H9 (cell line): ENCODE results near the gene STX16. TPM values are rescaled to one million over a fixed set of nuclear protein-coding genes. Genes with fewer than 3 reads are reported as not detected.
A peak's percentile ranks its signal among the peaks of the same experiment; 100 is the strongest.

Source experiments
- DNase-seq: peaks from one replicate; pipeline ENCODE4 v3.0.0-alpha.2; 2017
- H2AFZ ChIP-seq: one replicate; pipeline ENCODE4 v1.6.1; 2013; ENCODE audit warnings: mild to moderate bottlenecking, low read length, control low read depth, moderate library complexity
- H2AK5ac ChIP-seq: 2 replicates; pipeline ENCODE4 v1.6.1; 2013; ENCODE audit warnings: low read length, control low read depth, mixed read lengths; ENCODE audit not compliant: insufficient read length
- H2BK120ac ChIP-seq: one replicate; pipeline ENCODE4 v1.6.1; 2013; ENCODE audit warnings: low read depth, mild to moderate bottlenecking, low read length, control low read depth, inconsistent platforms; ENCODE audit not compliant: poor library complexity, severe bottlenecking
- H2BK12ac ChIP-seq: 2 replicates; pipeline ENCODE4 v1.6.1; 2013; ENCODE audit warnings: low read length, control low read depth, mixed read lengths, low read depth; ENCODE audit not compliant: insufficient read length
- H2BK15ac ChIP-seq: 2 replicates; pipeline ENCODE4 v1.6.1; 2013; ENCODE audit warnings: low read depth, low read length, control low read depth
- H2BK20ac ChIP-seq: one replicate; pipeline ENCODE4 v1.6.1; 2013; ENCODE audit warnings: low read depth, mild to moderate bottlenecking, low read length, control low read depth, inconsistent platforms; ENCODE audit not compliant: poor library complexity, severe bottlenecking
- H2BK5ac ChIP-seq: 2 replicates; pipeline ENCODE4 v1.6.1; 2013; ENCODE audit warnings: low read length, control low read depth, mixed read lengths; ENCODE audit not compliant: insufficient read length
- H3K14ac ChIP-seq: 2 replicates; pipeline ENCODE4 v1.6.1; 2013; ENCODE audit warnings: low read length, control low read depth; ENCODE audit not compliant: insufficient read depth
- H3K18ac ChIP-seq: 2 replicates; pipeline ENCODE4 v1.6.1; 2013; ENCODE audit warnings: low read depth, mild to moderate bottlenecking, mixed read lengths, low read length, control low read depth; ENCODE audit not compliant: insufficient read length
- H3K23ac ChIP-seq: 2 replicates; pipeline ENCODE4 v1.6.1; 2013; ENCODE audit warnings: low read length, control low read depth, mixed read lengths, low read depth; ENCODE audit not compliant: insufficient read length
- H3K23me2 ChIP-seq: 2 replicates; pipeline ENCODE4 v1.6.1; 2013; ENCODE audit warnings: low read depth, mild to moderate bottlenecking, mixed read lengths, low read length, control low read depth; ENCODE audit not compliant: insufficient read length, poor library complexity, severe bottlenecking
- H3K27ac ChIP-seq: 2 replicates; pipeline ENCODE4 v1.5.1; 2013; ENCODE audit warnings: low read length, control low read depth, mixed read lengths, low read depth; ENCODE audit not compliant: insufficient read length
- H3K27me3 ChIP-seq: 2 replicates; pipeline ENCODE4 v1.6.1; 2013; ENCODE audit warnings: low read length, control low read depth, inconsistent platforms; ENCODE audit not compliant: insufficient read depth
- H3K4ac ChIP-seq: 2 replicates; pipeline ENCODE4 v1.6.1; 2013; ENCODE audit warnings: low read depth, mild to moderate bottlenecking, control low read depth, inconsistent platforms, low read length, moderate library complexity
- H3K4me1 ChIP-seq: 2 replicates; pipeline ENCODE4 v1.6.1; 2013; ENCODE audit warnings: low read length, control low read depth, inconsistent platforms; ENCODE audit not compliant: insufficient read depth
- H3K4me2 ChIP-seq: 2 replicates; pipeline ENCODE4 v1.6.1; 2013; ENCODE audit warnings: low read length, control low read depth, mixed read lengths; ENCODE audit not compliant: insufficient read length, insufficient read depth
- H3K56ac ChIP-seq: 2 replicates; pipeline ENCODE4 v1.6.1; 2013; ENCODE audit warnings: low read depth, mild to moderate bottlenecking, mixed read lengths, low read length, control low read depth; ENCODE audit not compliant: insufficient read length
- H3K79me1 ChIP-seq: 2 replicates; pipeline ENCODE4 v1.6.1; 2013; ENCODE audit warnings: low read depth, mild to moderate bottlenecking, moderate library complexity, low read length, control low read depth, inconsistent platforms; ENCODE audit not compliant: insufficient read depth, poor library complexity, severe bottlenecking
- H3K79me2 ChIP-seq: 2 replicates; pipeline ENCODE4 v1.6.1; 2013; ENCODE audit warnings: low read length, control low read depth, inconsistent platforms; ENCODE audit not compliant: insufficient read depth
- H3K9ac ChIP-seq: 2 replicates; pipeline ENCODE4 v1.6.1; 2013; ENCODE audit warnings: low read length, control low read depth, mixed read lengths; ENCODE audit not compliant: insufficient read length; ENCODE audit errors: extremely low read depth
- H3K9me3 ChIP-seq: one replicate; pipeline ENCODE4 v1.6.1; 2013; ENCODE audit warnings: low read depth, low read length, inconsistent platforms; ENCODE audit not compliant: control insufficient read depth
- H3T11ph ChIP-seq: one replicate; pipeline ENCODE4 v1.6.1; 2013; ENCODE audit warnings: mild to moderate bottlenecking, low read length, control low read depth, inconsistent platforms
- H4K20me1 ChIP-seq: one replicate; pipeline ENCODE4 v1.6.1; 2013; ENCODE audit not compliant: control insufficient read depth, insufficient read length, insufficient read depth
- H4K5ac ChIP-seq: 2 replicates; pipeline ENCODE4 v1.6.1; 2013; ENCODE audit warnings: low read depth, mild to moderate bottlenecking, mixed read lengths, low read length, control low read depth; ENCODE audit not compliant: insufficient read length
- H4K8ac ChIP-seq: replicated peaks from 2 replicates; pipeline ENCODE4 v1.6.1; 2013; ENCODE audit warnings: low read length, control low read depth, mixed read lengths, low read depth; ENCODE audit not compliant: insufficient read length
- H4K91ac ChIP-seq: 2 replicates; pipeline ENCODE4 v1.6.1; 2013; ENCODE audit warnings: low read depth, mild to moderate bottlenecking, moderate library complexity, mixed read lengths, low read length, control low read depth; ENCODE audit not compliant: insufficient read length
- H3K27ac Mint-ChIP-seq, 3 experiments: 2 replicates in 2 of 3; 3 replicates in 1 of 3; pipeline ENCODE4 v1.8.0; 2020 to 2021; ENCODE audit warnings: mixed read lengths in 3 of 3, mild to moderate bottlenecking in 1 of 3, moderate library complexity in 1 of 3
- H3K27me3 Mint-ChIP-seq: 2 replicates; pipeline ENCODE4 v1.8.0; 2021; ENCODE audit warnings: low read depth, mild to moderate bottlenecking, moderate library complexity, mixed read lengths
- H3K36me3 Mint-ChIP-seq, 3 experiments: 2 replicates in 2 of 3; 3 replicates in 1 of 3; pipeline ENCODE4 v1.8.0; 2020 to 2021; ENCODE audit warnings: low read depth in 3 of 3, mixed read lengths in 3 of 3; ENCODE audit not compliant: insufficient read depth in 1 of 3
- H3K4me1 Mint-ChIP-seq, 2 experiments: 2 replicates each; pipeline ENCODE4 v1.8.0; 2020; ENCODE audit warnings: mixed read lengths in 2 of 2
- H3K4me3 Mint-ChIP-seq, 2 experiments: 2 replicates in 1 of 2; 3 replicates in 1 of 2; pipeline ENCODE4 v1.8.0; 2020 to 2021; ENCODE audit warnings: mild to moderate bottlenecking in 2 of 2, mixed read lengths in 2 of 2, moderate library complexity in 1 of 2
- H3K9me3 Mint-ChIP-seq, 2 experiments: 2 replicates in 1 of 2; 3 replicates in 1 of 2; pipeline ENCODE4 v1.8.0; 2020; ENCODE audit warnings: mild to moderate bottlenecking in 2 of 2, mixed read lengths in 2 of 2, moderate library complexity in 1 of 2
- CTCF ChIP-seq: fragments of 200-600 bp; sonication (generic); conservative IDR thresholded peaks from 3 replicates; pipeline ENCODE4 v1.8.0; 2021; ENCODE audit warnings: antibody characterized with exemption, mild to moderate bottlenecking
- WGBS: extraction: QIAGEN DNeasy Blood & Tissue Kit; methylation state at CpG from one replicate; pipeline ENCODE4 v1.1.7; 2013; ENCODE audit warnings: missing lambda C conversion rate, low lambda C conversion rate, mixed read lengths; ENCODE audit not compliant: insufficient read length; ENCODE audit errors: extremely low coverage; 5-methylcytosine and 5-hydroxymethylcytosine counted together
- total RNA-seq: library from RNA; stranded (reverse); gene quantifications from 2 replicates; pipeline ENCODE4 v1.2.1, GENCODE V29; 2021

Gene STX16
- total RNA-seq, 1 experiment from 2014 or later, result 87.8 TPM

- H4K20me1 ChIP-seq, result no peaks in the 10 kb centered on the region
- no peak overlapping the region for H3K4me2 ChIP-seq
- no peak overlapping the region for H2BK120ac ChIP-seq
- H3K14ac ChIP-seq, result no peak overlapping the region
- no peak overlapping the region for H3K9ac ChIP-seq
- H3K23me2 ChIP-seq, result no peaks in the 10 kb centered on the region
- no peak overlapping the region for H2BK20ac ChIP-seq
- H4K8ac ChIP-seq, result no peak overlapping the region
- Mint-ChIP-seq H3K27ac (no peak overlapping the region), H3K27me3 (no peaks in the 10 kb centered on the region), H3K9me3 (no peaks in the 10 kb centered on the region), H3K4me1 (peaks cover 0 to 7% of the 10 kb centered on the region in 2 experiments; a peak in 1 of 4 replicates), H3K4me3 (no peak overlapping the region), H3K36me3 (peaks cover 0 to 3% (median 3%) of the 10 kb centered on the region in 3 experiments; a peak in 1 of 7 replicates)
- H3K4ac ChIP-seq, result no peak overlapping the region
- no peak overlapping the region for H3K56ac ChIP-seq
- H3K79me1 ChIP-seq, result no peaks in the 10 kb centered on the region
- H2BK5ac ChIP-seq, result no peak overlapping the region
- no peaks in the 10 kb centered on the region for H3K4me1 ChIP-seq
- no peak overlapping the region for H2BK12ac ChIP-seq
- no peak overlapping the region for H3K27ac ChIP-seq
- no peak overlapping the region for H2BK15ac ChIP-seq
- no peaks in the 10 kb centered on the region for H3K9me3 ChIP-seq
- no peaks in the 10 kb centered on the region for H3K27me3 ChIP-seq
- peak; percentile 22 for DNase-seq
- H3K79me2 ChIP-seq, result no peaks in the 10 kb centered on the region
- H3T11ph ChIP-seq, result no peak overlapping the region
- no peak overlapping the region for H3K18ac ChIP-seq
- TF ChIP-seq CTCF, result no peak
- WGBS, result no CpG with 5 or more reads among the region's 21 CpGs
- no peak overlapping the region for H4K91ac ChIP-seq
- no peak overlapping the region for H2AFZ ChIP-seq
- H2AK5ac ChIP-seq, result no peak overlapping the region
- H4K5ac ChIP-seq, result no peak overlapping the region
- no peak overlapping the region for H3K23ac ChIP-seq
Observed at GRCh38 chr20:58711266-58712051, 60.4 kb downstream of the STX16 start.
